HepG2 (cell line): ENCODE data around the gene NINL. TPM values are rescaled to one million over a fixed set of nuclear protein-coding genes. Genes with fewer than 3 reads are reported as not detected.

Experiments
- ATAC-seq: fragments of 200-7000 bp; cut with Tn5 transposase; 3 replicates; pipeline ENCODE4 v1.9.1; 2020; ENCODE audit warnings: mild to moderate bottlenecking, moderate library complexity
- BruUV-seq: library from RNA; stranded (reverse); fragments of 400-500 nt; replicated peaks from 2 replicates; lab custom pipeline; 2021; lab: Mats Ljungman, UMichigan
- CTCF ChIA-PET: fragments of 300-600 bp; formaldehyde crosslinking; extraction: SDS; loops from one replicate; lab custom pipeline; 2021; ENCODE audit warnings: low total read pairs, inconsistent platforms, low intra/inter-chr PET ratio; lab: Yijun Ruan, JAX
- POLR2A ChIA-PET: fragments of 350-600 bp; sonication (Branson Sonifier 250); formaldehyde crosslinking; loops from one replicate; lab custom pipeline; 2020; ENCODE audit warnings: antibody characterized with exemption, inconsistent platforms; lab: Yijun Ruan, JAX
- DNase-seq: peaks from one replicate; pipeline ENCODE4 v3.0.0-alpha.2; 2015; ENCODE audit warnings: low spot score
- FAIRE-seq: peaks from 3 replicates; lab custom pipeline; 2011; peaks lifted over from hg19 to GRCh38; lab: Jason Lieb, UNC
- H2AFZ ChIP-seq: one replicate; pipeline ENCODE4 v1.6.1; 2011; ENCODE audit warnings: low read length, inconsistent platforms
- H3K27ac ChIP-seq: fragments of 300-600 bp; 3 replicates; pipeline ENCODE4 v1.8.0; 2011; ENCODE audit warnings: mixed run types, mild to moderate bottlenecking, mixed read lengths, low read length, inconsistent platforms; ENCODE audit not compliant: insufficient read depth; ENCODE audit errors: extremely low read length
- H3K27me3 ChIP-seq, 2 experiments: fragments of 200-600 bp in 1 of 2; 2 replicates in 1 of 2; 3 replicates in 1 of 2; pipeline versions ENCODE4 v1.6.0 to v1.8.0; 2011; ENCODE audit warnings: low read length in 2 of 2, mild to moderate bottlenecking in 2 of 2, moderate library complexity in 2 of 2, inconsistent platforms in 1 of 2; ENCODE audit not compliant: insufficient read depth in 2 of 2, control insufficient read depth in 1 of 2
- H3K36me3 ChIP-seq, 2 experiments: fragments of 200-600 bp in 1 of 2; replicated peaks in 1 of 2; 2 replicates in 1 of 2; 3 replicates in 1 of 2; pipeline versions ENCODE4 v1.5.1 to v1.8.0; 2011; ENCODE audit warnings: low read length in 2 of 2, inconsistent platforms in 1 of 2; ENCODE audit not compliant: insufficient read depth in 2 of 2, control insufficient read depth in 1 of 2
- H3K4me1 ChIP-seq: 2 replicates; pipeline ENCODE4 v1.5.1; 2012; ENCODE audit warnings: low read length, inconsistent platforms; ENCODE audit not compliant: insufficient read depth
- H3K4me2 ChIP-seq: 2 replicates; pipeline ENCODE4 v1.6.0; 2011; ENCODE audit warnings: low read depth, low read length, inconsistent platforms
- H3K4me3 ChIP-seq, 3 experiments: fragments of 200-600 bp in 1 of 3; sonication (generic), shearing (Covaris generic) in 1 of 3; replicated peaks in 1 of 3; 2 replicates each; pipeline ENCODE4 v1.5.1; 2011 to 2016; ENCODE audit warnings: low read length in 3 of 3, inconsistent platforms in 2 of 3, low read depth in 2 of 3, mild to moderate bottlenecking in 2 of 3, control low read depth in 1 of 3, mixed read lengths in 1 of 3; ENCODE audit not compliant: insufficient read depth in 1 of 3
- H3K79me2 ChIP-seq: one replicate; pipeline ENCODE4 v1.6.1; 2011; ENCODE audit warnings: low read length, inconsistent platforms; ENCODE audit not compliant: insufficient read depth
- H3K9ac ChIP-seq: 2 replicates; pipeline ENCODE4 v1.6.0; 2011; ENCODE audit warnings: mild to moderate bottlenecking, low read depth, low read length, inconsistent platforms; ENCODE audit not compliant: insufficient read depth
- H3K9me3 ChIP-seq: 2 replicates; pipeline ENCODE4 v1.5.1; 2012; ENCODE audit warnings: mild to moderate bottlenecking, low read length
- H4K20me1 ChIP-seq: 2 replicates; pipeline ENCODE4 v1.6.0; 2011; ENCODE audit warnings: inconsistent platforms, mild to moderate bottlenecking, low read length, moderate library complexity; ENCODE audit not compliant: insufficient read depth
- DNMT3B ChIP-seq: conservative IDR thresholded peaks from 2 replicates; pipeline ENCODE4 v1.6.1; 2016; ENCODE audit warnings: missing biosample characterization, control low read depth
- FOXC1 ChIP-seq: sonication (generic); formaldehyde crosslinking; IDR thresholded peaks from 2 replicates; pipeline ENCODE4 v1.8.0; 2022; ENCODE audit warnings: mild to moderate bottlenecking, missing genetic modification reagents, borderline replicate concordance
- HCFC1 ChIP-seq: fragments of 150-350 bp; IDR thresholded peaks from 2 replicates; pipeline ENCODE4 v1.6.1; 2014; ENCODE audit warnings: low read depth, low read length
- MAFK ChIP-seq, 2 experiments: IDR thresholded peaks in 1 of 2; conservative IDR thresholded peaks in 1 of 2; 2 replicates each; pipeline ENCODE4 v1.6.1; 2011; ENCODE audit warnings: improper control_type of control experiment in 2 of 2, low read length in 2 of 2
- MTA1 ChIP-seq: sonication (generic); formaldehyde crosslinking; IDR thresholded peaks from 2 replicates; pipeline ENCODE4 v1.4.0; 2020; ENCODE audit warnings: missing genetic modification reagents, mild to moderate bottlenecking, borderline replicate concordance
- NFIC ChIP-seq: IDR thresholded peaks from 2 replicates; pipeline ENCODE4 v1.6.1; 2012; ENCODE audit warnings: mild to moderate bottlenecking, low read length, inconsistent platforms
- PHF20 ChIP-seq: sonication (generic); formaldehyde crosslinking; IDR thresholded peaks from 2 replicates; pipeline ENCODE4 v1.5.0; 2020; ENCODE audit warnings: mild to moderate bottlenecking, missing genetic modification reagents
- RFX3 ChIP-seq: IDR thresholded peaks from 2 replicates; pipeline ENCODE4 v1.6.1; 2016; ENCODE audit warnings: missing biosample characterization, missing genetic modification reagents
- SALL1 ChIP-seq: sonication (generic); formaldehyde crosslinking; IDR thresholded peaks from 2 replicates; pipeline ENCODE4 v1.8.0; 2022; ENCODE audit warnings: mild to moderate bottlenecking, missing genetic modification reagents
- SIN3B ChIP-seq: fragments of 150-350 bp; IDR thresholded peaks from 2 replicates; pipeline ENCODE4 v1.6.1; 2014; ENCODE audit warnings: low read length
- SMAD1 ChIP-seq: sonication (generic); formaldehyde crosslinking; IDR thresholded peaks from 2 replicates; pipeline ENCODE4 v1.4.0; 2020; ENCODE audit warnings: missing genetic modification reagents, low read depth, mild to moderate bottlenecking, borderline replicate concordance
- YY1 ChIP-seq: IDR thresholded peaks from 2 replicates; pipeline ENCODE4 v1.6.1; 2011; ENCODE audit warnings: low read length, low read depth, moderate library complexity, mild to moderate bottlenecking; ENCODE audit not compliant: insufficient read depth, insufficient replicate concordance
- ZNF143 ChIP-seq: sonication (generic); formaldehyde crosslinking; IDR thresholded peaks from 2 replicates; pipeline ENCODE4 v1.4.0; 2020; ENCODE audit warnings: missing genetic modification reagents
- ZNF597 ChIP-seq: sonication (generic); formaldehyde crosslinking; IDR thresholded peaks from 2 replicates; pipeline ENCODE4 v1.5.0; 2020; ENCODE audit warnings: missing genetic modification reagents
- ZNF75D ChIP-seq: sonication (generic); formaldehyde crosslinking; IDR thresholded peaks from 2 replicates; pipeline ENCODE4 v1.8.1; 2023; ENCODE audit warnings: missing genetic modification reagents, mild to moderate bottlenecking, borderline replicate concordance
- ZNF777 ChIP-seq: sonication (generic); formaldehyde crosslinking; IDR thresholded peaks from 2 replicates; pipeline ENCODE4 v1.4.0; 2020; ENCODE audit warnings: missing genetic modification reagents
- WGBS: methylation state at CpG from one replicate; pipeline ENCODE4 v1.1.6; 2017; ENCODE audit warnings: low lambda C conversion rate; 5-methylcytosine and 5-hydroxymethylcytosine counted together
- in situ Hi-C: cut with HindIII; loops from 2 replicates; pipeline ENCODE4 v1.10.0; 2017; ENCODE audit warnings: low pct_unique_long_range_greater_than_20kb; ENCODE audit not compliant: extremely low pct_ligation_motif_present
- intact Hi-C: fragments of 100-400 bp; cut with micrococcal nuclease; formaldehyde crosslinking; loops from one replicate; pipeline ENCODE4 v1.10.0; 2022; ENCODE audit not compliant: unreplicated experiment
- polyA plus RNA-seq, 8 experiments: library from polyadenylated mRNA; depleted of rRNA in 3 of 8; stranded (reverse) in 7 of 8; unstranded in 1 of 8; fragments of >200 nt; fragmentation: Illumina TruSeq in 4 of 8; extraction: Trizol in 4 of 8; gene quantifications; 2 replicates each; pipeline versions ENCODE4 v1.2.1 to v1.2.3, GENCODE V29; 2011 to 2016; ENCODE audit warnings: low read depth in 4 of 8, missing spikeins in 1 of 8, mixed read lengths in 1 of 8; ENCODE audit not compliant: insufficient read depth in 1 of 8
- total RNA-seq, 5 experiments: library from RNA; depleted of rRNA; stranded (reverse); fragments of >200 nt; fragmentation: Illumina TruSeq; extraction: Trizol; gene quantifications; 2 replicates each; pipeline ENCODE4 v1.2.3, GENCODE V29; 2016; ENCODE audit warnings: low read depth in 1 of 5
- TF ChIP-seq, protein P1 (sequence below): sonication (generic); formaldehyde crosslinking; IDR thresholded peaks from 2 replicates; pipeline ENCODE4 v1.8.1; 2023; ENCODE audit warnings: missing genetic modification reagents, mild to moderate bottlenecking, borderline replicate concordance
- TF ChIP-seq, protein P2 (sequence below): IDR thresholded peaks from 2 replicates; pipeline ENCODE4 v1.6.1; 2018; ENCODE audit warnings: missing genetic modification reagents, mild to moderate bottlenecking, missing compliant biosample characterization
- TF ChIP-seq, protein P3 (sequence below): sonication (generic); formaldehyde crosslinking; IDR thresholded peaks from 2 replicates; pipeline ENCODE4 v1.4.0; 2020; ENCODE audit warnings: missing genetic modification reagents, borderline replicate concordance

NINL gene
- total and polyA plus RNA-seq, 2 of the 13 experiments (the other 11 are each of a cell fraction or from before 2014, with no cell fraction given), result 32.3 to 34.3 TPM

DNA sequence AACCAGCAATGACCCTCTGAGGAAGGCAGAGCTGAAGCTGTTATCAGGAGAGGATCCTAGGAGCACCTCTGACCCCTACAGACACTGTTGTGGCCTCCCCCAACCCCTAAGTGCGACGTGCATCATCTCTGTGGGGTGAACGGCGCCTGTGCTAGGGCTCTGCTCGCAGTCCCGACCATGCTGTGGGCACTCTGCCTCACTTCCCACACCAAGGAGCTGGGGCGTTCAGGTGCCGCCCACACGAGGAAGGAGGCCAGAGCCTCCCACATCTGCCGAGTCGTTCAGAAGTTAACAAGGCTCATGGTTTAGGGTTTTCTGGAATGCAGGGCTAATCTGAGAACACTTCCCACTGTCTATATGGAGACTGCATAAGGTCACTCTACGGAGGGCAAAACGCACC lies 115.8 kb downstream of the NINL start:
- CTCF ChIA-PET, result interaction anchor here (0.6 to 1.3 kb wide), 2 partner anchors 104 to 200 kb away, joined by 3 read pairs; no protein-coding TSS in a partner anchor
- FAIRE-seq (no peak), DNase-seq (no peak)
- Histone ChIP-seq H4K20me1 (no peaks in the 10 kb centered on the region), H3K36me3 (peaks cover 38 to 76% of the 10 kb centered on the region in 2 experiments), H2AFZ (no peak overlapping the region), H3K27me3 (no peaks in the 10 kb centered on the region), H3K4me3 (no peak overlapping the region), H3K4me2 (no peak overlapping the region), H3K9me3 (no peaks in the 10 kb centered on the region), H3K79me2 (no peaks in the 10 kb centered on the region)
- in situ Hi-C loops, result no loop called here
- intact Hi-C loops, result no loop called here
- TF ChIP-seq ZNF75D (CRISPR knock-in tag), result no peak
- TF ChIP-seq ZNF777, result no peak
- TF ChIP-seq, protein P1, sequence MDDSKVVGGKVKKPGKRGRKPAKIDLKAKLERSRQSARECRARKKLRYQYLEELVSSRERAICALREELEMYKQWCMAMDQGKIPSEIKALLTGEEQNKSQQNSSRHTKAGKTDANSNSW, result no peak
- TF ChIP-seq SALL1 (CRISPR knock-in tag), result peak; percentile 4; the same call in 1 of the 2 replicates
- TF ChIP-seq NFIC, result no peak
- peak; percentile 17; the same call in 1 of the 2 replicates for TF ChIP-seq PHF20 (CRISPR knock-in tag)
- TF ChIP-seq, protein P2, sequence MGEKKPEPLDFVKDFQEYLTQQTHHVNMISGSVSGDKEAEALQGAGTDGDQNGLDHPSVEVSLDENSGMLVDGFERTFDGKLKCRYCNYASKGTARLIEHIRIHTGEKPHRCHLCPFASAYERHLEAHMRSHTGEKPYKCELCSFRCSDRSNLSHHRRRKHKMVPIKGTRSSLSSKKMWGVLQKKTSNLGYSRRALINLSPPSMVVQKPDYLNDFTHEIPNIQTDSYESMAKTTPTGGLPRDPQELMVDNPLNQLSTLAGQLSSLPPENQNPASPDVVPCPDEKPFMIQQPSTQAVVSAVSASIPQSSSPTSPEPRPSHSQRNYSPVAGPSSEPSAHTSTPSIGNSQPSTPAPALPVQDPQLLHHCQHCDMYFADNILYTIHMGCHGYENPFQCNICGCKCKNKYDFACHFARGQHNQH, result no peak
- TF ChIP-seq, protein P3, sequence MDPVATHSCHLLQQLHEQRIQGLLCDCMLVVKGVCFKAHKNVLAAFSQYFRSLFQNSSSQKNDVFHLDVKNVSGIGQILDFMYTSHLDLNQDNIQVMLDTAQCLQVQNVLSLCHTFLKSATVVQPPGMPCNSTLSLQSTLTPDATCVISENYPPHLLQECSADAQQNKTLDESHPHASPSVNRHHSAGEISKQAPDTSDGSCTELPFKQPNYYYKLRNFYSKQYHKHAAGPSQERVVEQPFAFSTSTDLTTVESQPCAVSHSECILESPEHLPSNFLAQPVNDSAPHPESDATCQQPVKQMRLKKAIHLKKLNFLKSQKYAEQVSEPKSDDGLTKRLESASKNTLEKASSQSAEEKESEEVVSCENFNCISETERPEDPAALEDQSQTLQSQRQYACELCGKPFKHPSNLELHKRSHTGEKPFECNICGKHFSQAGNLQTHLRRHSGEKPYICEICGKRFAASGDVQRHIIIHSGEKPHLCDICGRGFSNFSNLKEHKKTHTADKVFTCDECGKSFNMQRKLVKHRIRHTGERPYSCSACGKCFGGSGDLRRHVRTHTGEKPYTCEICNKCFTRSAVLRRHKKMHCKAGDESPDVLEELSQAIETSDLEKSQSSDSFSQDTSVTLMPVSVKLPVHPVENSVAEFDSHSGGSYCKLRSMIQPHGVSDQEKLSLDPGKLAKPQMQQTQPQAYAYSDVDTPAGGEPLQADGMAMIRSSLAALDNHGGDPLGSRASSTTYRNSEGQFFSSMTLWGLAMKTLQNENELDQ, result no peak
- TF ChIP-seq FOXC1 (CRISPR knock-in tag), result 0 out of 2 replicates have a peak, but pooled peaks have one; percentile 29
- no peak for TF ChIP-seq SIN3B
- TF ChIP-seq HCFC1, result no peak
- no peak for TF ChIP-seq SMAD1 (CRISPR knock-in tag)
- TF ChIP-seq ZNF597 (CRISPR knock-in tag), result no peak
- TF ChIP-seq YY1, result no peak
- TF ChIP-seq ZNF143 (CRISPR knock-in tag), result no peak
- no peak for TF ChIP-seq MAFK (conservative IDR thresholded peaks at IDR 0.05 in 1 of 2, IDR thresholded peaks at IDR 0.05 in 1 of 2; ENCODE audit: low read length in 2 of 2)
- no peak for TF ChIP-seq DNMT3B (CRISPR knock-in tag)
- TF ChIP-seq MTA1 (CRISPR knock-in tag), result 0 out of 2 replicates have a peak, but pooled peaks have one; percentile 11
- TF ChIP-seq RFX3 (CRISPR knock-in tag), result no peak
- TF ChIP-seq, all 625 proteins: peak for 4
- no peak; the same call in 2 of the 3 replicates for ATAC-seq
- BruUV-seq, result no TSS peak
- POLR2A ChIA-PET, result interaction anchor here (1.6 kb wide), 1 partner anchor 38 kb away, joined by 3 read pairs; no protein-coding TSS in a partner anchor
- no peak overlapping the region for H3K27ac ChIP-seq
- no peaks in the 10 kb centered on the region for H3K4me1 ChIP-seq
- WGBS, result 94% methylated on average over 12 of the region's 13 CpGs
- no peak overlapping the region for H3K9ac ChIP-seq
